Neural crest cell (in vitro differentiated cells): ENCODE results near the gene RYR2. TPM values are rescaled to one million over a fixed set of nuclear protein-coding genes. Genes with fewer than 3 reads are reported as not detected.
"Not testable (repeated sequence)": the region's sequence is repeated elsewhere in the genome, so short reads cannot be mapped to it uniquely, and the experiment has no call there.

Experiments
- DNase-seq: peaks from one replicate; pipeline ENCODE4 v3.0.0; 2021; ENCODE audit warnings: low read depth, mixed read lengths, low spot score
- H3K27ac Mint-ChIP-seq: one replicate; pipeline ENCODE4 v1.8.0; 2021; ENCODE audit warnings: mild to moderate bottlenecking, mixed read lengths; ENCODE audit not compliant: unreplicated experiment
- H3K27me3 Mint-ChIP-seq: 2 replicates; pipeline ENCODE4 v1.8.0; 2021; ENCODE audit warnings: low read depth, mild to moderate bottlenecking, mixed read lengths
- H3K36me3 Mint-ChIP-seq: 2 replicates; pipeline ENCODE4 v1.8.0; 2021; ENCODE audit warnings: low read depth, mild to moderate bottlenecking, mixed read lengths
- H3K4me1 Mint-ChIP-seq: 2 replicates; pipeline ENCODE4 v1.8.0; 2021; ENCODE audit warnings: mixed read lengths
- H3K4me3 Mint-ChIP-seq: one replicate; pipeline ENCODE4 v1.8.0; 2021; ENCODE audit warnings: mild to moderate bottlenecking, mixed read lengths
- H3K9me3 Mint-ChIP-seq: 2 replicates; pipeline ENCODE4 v1.8.0; 2021; ENCODE audit warnings: mixed read lengths
- total RNA-seq: library from RNA; stranded (reverse); gene quantifications from 2 replicates; pipeline ENCODE4 v1.2.1, GENCODE V29; 2021
- TF ChIP-seq, protein P1 (sequence below): fragments of 200-600 bp; sonication (generic); conservative IDR thresholded peaks from 2 replicates; pipeline ENCODE4 v1.5.0; 2021; ENCODE audit warnings: antibody characterized with exemption, mild to moderate bottlenecking

The RYR2 gene
- total RNA-seq, 1 donor from 2014 or later = 0.07 TPM

DNA sequence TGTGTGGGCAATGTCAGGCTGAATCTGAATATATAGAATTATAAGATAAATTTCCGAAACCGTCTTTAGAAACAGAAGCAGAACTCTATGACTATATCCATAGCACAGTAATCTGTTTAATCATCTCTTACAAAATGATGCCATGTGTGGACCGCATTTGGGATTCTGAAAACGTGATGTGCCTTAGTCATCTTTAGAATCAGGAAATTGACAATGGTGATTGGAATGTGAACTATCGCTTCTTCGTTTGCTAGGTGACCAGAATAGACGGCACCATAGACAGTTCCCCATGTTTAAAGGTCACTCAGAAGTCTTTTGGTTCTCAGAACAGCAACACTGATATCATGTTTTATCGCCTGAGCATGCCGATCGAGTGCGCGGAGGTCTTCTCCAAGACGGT is 548.4 kb downstream of the RYR2 start:
- no peaks in the 10 kb centered on the region for H3K9me3 Mint-ChIP-seq
- no peaks in the 10 kb centered on the region for H3K36me3 Mint-ChIP-seq
- DNase-seq = no peak
- peaks cover 2% of the 10 kb centered on the region for H3K27me3 Mint-ChIP-seq
- no peaks in the 10 kb centered on the region for H3K4me1 Mint-ChIP-seq
- H3K4me3 Mint-ChIP-seq = no peak overlapping the region
- TF ChIP-seq, protein P1, sequence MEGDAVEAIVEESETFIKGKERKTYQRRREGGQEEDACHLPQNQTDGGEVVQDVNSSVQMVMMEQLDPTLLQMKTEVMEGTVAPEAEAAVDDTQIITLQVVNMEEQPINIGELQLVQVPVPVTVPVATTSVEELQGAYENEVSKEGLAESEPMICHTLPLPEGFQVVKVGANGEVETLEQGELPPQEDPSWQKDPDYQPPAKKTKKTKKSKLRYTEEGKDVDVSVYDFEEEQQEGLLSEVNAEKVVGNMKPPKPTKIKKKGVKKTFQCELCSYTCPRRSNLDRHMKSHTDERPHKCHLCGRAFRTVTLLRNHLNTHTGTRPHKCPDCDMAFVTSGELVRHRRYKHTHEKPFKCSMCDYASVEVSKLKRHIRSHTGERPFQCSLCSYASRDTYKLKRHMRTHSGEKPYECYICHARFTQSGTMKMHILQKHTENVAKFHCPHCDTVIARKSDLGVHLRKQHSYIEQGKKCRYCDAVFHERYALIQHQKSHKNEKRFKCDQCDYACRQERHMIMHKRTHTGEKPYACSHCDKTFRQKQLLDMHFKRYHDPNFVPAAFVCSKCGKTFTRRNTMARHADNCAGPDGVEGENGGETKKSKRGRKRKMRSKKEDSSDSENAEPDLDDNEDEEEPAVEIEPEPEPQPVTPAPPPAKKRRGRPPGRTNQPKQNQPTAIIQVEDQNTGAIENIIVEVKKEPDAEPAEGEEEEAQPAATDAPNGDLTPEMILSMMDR = no peak
- H3K27ac Mint-ChIP-seq = no peak overlapping the region

DNA sequence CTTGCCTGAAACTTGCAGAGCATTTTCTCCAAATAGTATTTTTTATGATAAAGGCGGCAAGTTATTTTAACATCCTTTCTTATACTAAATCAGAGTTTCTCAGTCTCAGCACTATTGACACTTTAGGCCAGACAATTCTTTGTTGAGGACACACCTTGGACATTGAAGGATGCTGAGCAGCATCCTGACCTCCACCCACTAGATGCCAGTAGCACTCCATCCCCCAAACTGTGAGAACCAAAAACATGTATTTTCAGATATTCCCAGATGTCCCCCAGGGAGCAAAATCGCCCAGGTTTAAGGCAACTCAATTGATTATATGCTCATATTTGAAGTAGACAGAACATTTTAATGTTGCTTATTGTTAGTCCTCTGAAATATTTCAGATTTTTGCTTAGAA is 549.4 kb downstream of the RYR2 start:
- Mint-ChIP-seq H3K4me1 (no peaks in the 10 kb centered on the region), H3K27ac (peak overlapping the region; percentile 50), H3K27me3 (peaks cover 2% of the 10 kb centered on the region), H3K4me3 (no peak overlapping the region), H3K9me3 (no peaks in the 10 kb centered on the region), H3K36me3 (no peaks in the 10 kb centered on the region)
- no peak for DNase-seq
- TF ChIP-seq, protein P1 = no peak

DNA sequence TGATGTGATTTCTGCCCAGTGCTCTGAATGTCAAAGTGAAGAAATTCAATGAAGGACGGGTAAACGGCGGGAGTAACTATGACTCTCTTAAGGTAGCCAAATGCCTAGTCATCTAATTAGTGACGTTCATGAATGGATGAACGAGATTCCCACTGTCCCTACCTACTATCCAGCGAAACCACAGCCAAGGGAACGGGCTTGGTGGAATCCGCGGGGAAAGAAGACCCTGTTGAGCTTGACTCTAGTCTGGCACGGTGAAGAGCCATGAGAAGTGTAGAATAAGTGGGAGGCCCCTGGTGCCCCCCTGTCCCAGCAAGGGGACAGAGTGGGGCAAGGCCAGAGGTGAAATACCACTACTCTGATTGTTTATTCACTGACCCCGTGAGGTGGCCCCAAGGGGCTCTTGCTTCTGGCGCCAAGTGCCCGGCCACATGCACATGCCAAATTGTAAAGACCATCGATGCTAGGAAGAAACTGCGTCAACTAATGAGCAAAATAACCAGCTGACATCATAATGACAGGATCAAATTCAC is 561.1 kb downstream of the RYR2 start:
- H3K27ac Mint-ChIP-seq, H3K36me3 Mint-ChIP-seq, H3K4me3 Mint-ChIP-seq, DNase-seq, H3K4me1 Mint-ChIP-seq, H3K27me3 Mint-ChIP-seq: not testable (repeated sequence)
- peaks cover 11% of the 10 kb centered on the region for H3K9me3 Mint-ChIP-seq

DNA sequence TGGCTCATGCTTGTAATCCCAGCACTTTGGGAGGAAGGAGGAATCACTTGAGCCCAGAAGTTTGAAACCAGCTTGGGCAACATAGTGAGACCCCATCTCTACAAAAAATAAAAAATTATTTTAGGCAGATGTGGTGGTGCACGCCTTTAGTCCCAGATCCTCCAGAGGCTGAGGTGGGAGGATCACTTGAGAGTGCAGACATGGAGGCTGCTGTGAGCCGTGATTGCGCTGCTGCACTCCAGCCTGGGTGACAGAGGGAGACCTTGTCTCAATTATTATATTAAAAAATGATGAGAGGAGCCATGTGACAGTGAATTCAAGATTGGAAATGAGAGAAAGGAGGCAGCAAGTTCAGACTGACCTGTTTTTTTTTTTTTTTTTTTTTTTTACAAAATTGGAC is 566.4 kb downstream of the RYR2 start:
- no peaks in the 10 kb centered on the region for H3K4me1 Mint-ChIP-seq
- H3K27ac Mint-ChIP-seq = no peak overlapping the region
- H3K4me3 Mint-ChIP-seq = no peak overlapping the region
- no peaks in the 10 kb centered on the region for H3K36me3 Mint-ChIP-seq
- H3K9me3 Mint-ChIP-seq = peaks cover 15% of the 10 kb centered on the region
- TF ChIP-seq, protein P1 = no peak
- no peaks in the 10 kb centered on the region for H3K27me3 Mint-ChIP-seq
- no peak for DNase-seq

DNA sequence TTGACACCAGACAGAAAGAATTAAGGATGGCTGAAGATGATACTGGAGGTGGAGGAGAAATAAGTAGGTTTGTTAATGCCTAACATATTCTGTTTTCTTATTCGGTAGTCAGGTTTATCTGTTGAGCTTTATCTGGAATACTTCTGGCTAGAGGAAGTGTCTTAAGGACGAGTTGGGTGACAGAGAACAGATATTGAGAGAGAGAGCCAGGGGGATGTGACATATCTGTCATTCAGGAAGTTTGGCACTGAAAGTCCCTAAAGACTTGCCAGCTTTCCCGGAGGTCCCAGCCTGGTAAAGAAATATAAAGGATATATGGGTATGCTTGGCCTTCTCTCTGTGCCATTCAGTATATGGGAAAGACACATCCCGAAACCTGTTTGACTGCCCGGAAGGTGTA is 568.2 kb downstream of the RYR2 start:
- Mint-ChIP-seq H3K4me1 (no peaks in the 10 kb centered on the region), H3K36me3 (no peaks in the 10 kb centered on the region), H3K9me3 (peaks cover 18% of the 10 kb centered on the region), H3K4me3 (no peak overlapping the region), H3K27me3 (no peaks in the 10 kb centered on the region), H3K27ac (no peak overlapping the region)
- TF ChIP-seq, protein P1 = no peak
- DNase-seq = no peak

DNA sequence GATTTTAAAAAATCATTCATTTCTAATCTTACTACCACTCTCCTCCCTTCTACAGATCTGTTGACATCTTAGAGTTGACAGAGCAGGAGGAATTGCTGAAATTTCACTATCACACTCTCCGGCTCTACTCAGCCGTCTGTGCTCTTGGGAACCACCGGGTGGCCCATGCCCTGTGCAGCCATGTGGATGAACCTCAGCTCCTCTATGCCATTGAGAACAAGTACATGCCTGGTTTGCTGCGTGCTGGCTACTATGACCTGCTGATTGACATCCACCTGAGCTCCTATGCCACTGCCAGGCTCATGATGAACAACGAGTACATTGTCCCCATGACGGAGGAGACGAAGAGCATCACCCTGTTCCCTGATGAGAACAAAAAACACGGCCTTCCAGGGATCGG is 572.0 kb downstream of the RYR2 start:
- TF ChIP-seq, protein P1 = no peak
- Mint-ChIP-seq H3K27me3 (no peaks in the 10 kb centered on the region), H3K36me3 (no peaks in the 10 kb centered on the region), H3K9me3 (peaks cover 14% of the 10 kb centered on the region), H3K4me3 (no peak overlapping the region), H3K27ac (no peak overlapping the region), H3K4me1 (no peaks in the 10 kb centered on the region)
- no peak for DNase-seq
